Immature natural killer cell (primary cell): Measurements from ENCODE around the gene OR4D1. TPM values are rescaled to one million over a fixed set of nuclear protein-coding genes. Genes with fewer than 3 reads are reported as not detected.
"Not testable (repeated sequence)": the region's sequence is repeated elsewhere in the genome, so short reads cannot be mapped to it uniquely, and the experiment has no call there.

Source experiments
- DNase-seq, 3 donors: peaks; one replicate each; pipeline ENCODE4 v3.0.0; 2022; ENCODE audit warnings: mixed read lengths in 1 of 3
- H3K27ac Mint-ChIP-seq, 6 donors: one replicate each; pipeline ENCODE4 v1.8.0; 2020; ENCODE audit warnings: mixed read lengths in 6 of 6, mild to moderate bottlenecking in 5 of 6, inconsistent platforms in 4 of 6, moderate library complexity in 3 of 6
- H3K27me3 Mint-ChIP-seq, 3 donors: one replicate each; pipeline ENCODE4 v1.8.0; 2020 to 2021; ENCODE audit warnings: low read depth in 3 of 3, mild to moderate bottlenecking in 3 of 3, mixed read lengths in 3 of 3, moderate library complexity in 3 of 3, inconsistent platforms in 1 of 3
- H3K36me3 Mint-ChIP-seq, 3 donors: one replicate each; pipeline ENCODE4 v1.8.0; 2020; ENCODE audit warnings: mixed read lengths in 3 of 3, inconsistent platforms in 2 of 3, mild to moderate bottlenecking in 2 of 3
- H3K4me1 Mint-ChIP-seq, 2 donors: one replicate each; pipeline ENCODE4 v1.8.0; 2020; ENCODE audit warnings: inconsistent platforms in 2 of 2, mild to moderate bottlenecking in 2 of 2, mixed read lengths in 2 of 2, moderate library complexity in 1 of 2
- H3K4me3 Mint-ChIP-seq, 5 donors: one replicate each; pipeline ENCODE4 v1.8.0; 2020; ENCODE audit warnings: mild to moderate bottlenecking in 5 of 5, mixed read lengths in 5 of 5, inconsistent platforms in 3 of 5, moderate library complexity in 3 of 5
- H3K9me3 Mint-ChIP-seq, 6 donors: one replicate each; pipeline ENCODE4 v1.8.0; 2020; ENCODE audit warnings: mild to moderate bottlenecking in 6 of 6, mixed read lengths in 6 of 6, inconsistent platforms in 4 of 6, moderate library complexity in 3 of 6
- polyA plus RNA-seq, 3 donors: library from polyadenylated mRNA; unstranded; fragments of 300-500 nt; fragmentation: Illumina TruSeq; gene quantifications; one replicate each; pipeline ENCODE4 v1.2.3, GENCODE V29; 2021

OR4D1 gene
- polyA plus RNA-seq, 3 donors from 2014 or later: 1.4 to 2.3 (median 1.4) TPM

DNA sequence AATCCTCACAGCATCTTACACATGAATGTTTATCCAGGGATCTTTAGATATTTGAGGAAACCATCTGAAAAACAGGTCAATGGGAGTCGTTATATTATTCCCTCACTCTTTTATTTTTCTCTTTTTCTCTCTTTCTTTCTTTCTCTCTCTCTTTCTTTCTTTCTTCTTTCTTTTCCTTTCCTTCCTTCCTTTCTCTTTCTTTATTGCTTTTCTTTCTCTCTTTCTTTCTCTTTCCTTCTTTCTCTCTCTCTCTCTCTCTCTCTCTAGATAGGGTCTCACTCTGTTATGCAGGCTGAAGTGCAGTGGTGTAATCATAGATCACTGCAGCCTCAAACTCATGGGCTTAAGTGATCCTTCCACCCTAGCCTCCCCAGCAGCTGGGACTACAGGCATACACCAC lies 20.3 kb upstream of the OR4D1 start:
- no peaks in the 10 kb centered on the region for H3K9me3 Mint-ChIP-seq
- DNase-seq: no peak
- peak overlapping the region in 1 of 6 donors; percentile 44 for H3K27ac Mint-ChIP-seq
- peaks cover 0 to 4% (median 2%) of the 10 kb centered on the region in 3 donors for H3K27me3 Mint-ChIP-seq
- peaks cover 0 to 3% (median 0%) of the 10 kb centered on the region in 3 donors for H3K36me3 Mint-ChIP-seq
- H3K4me3 Mint-ChIP-seq: no peak overlapping the region
- peaks cover 2 to 6% of the 10 kb centered on the region in 2 donors for H3K4me1 Mint-ChIP-seq

- H3K27me3 Mint-ChIP-seq, H3K4me1 Mint-ChIP-seq, DNase-seq, H3K27ac Mint-ChIP-seq, H3K36me3 Mint-ChIP-seq, H3K4me3 Mint-ChIP-seq: not testable (repeated sequence)
- H3K9me3 Mint-ChIP-seq: peaks cover 0 to 14% (median 0%) of the 10 kb centered on the region in 6 donors
Observed at GRCh38 chr17:58132697-58133096, 15.5 kb upstream of the OR4D1 start.

GRCh38 chr17:58136669-58137279 lies 11.4 kb upstream of the OR4D1 start:
- H3K27me3 Mint-ChIP-seq: peaks cover 4 to 10% (median 8%) of the 10 kb centered on the region in 3 donors
- H3K9me3 Mint-ChIP-seq: peaks cover 0 to 17% (median 0%) of the 10 kb centered on the region in 6 donors
- H3K4me1 Mint-ChIP-seq: peaks cover 0 to 1% of the 10 kb centered on the region in 2 donors

DNA sequence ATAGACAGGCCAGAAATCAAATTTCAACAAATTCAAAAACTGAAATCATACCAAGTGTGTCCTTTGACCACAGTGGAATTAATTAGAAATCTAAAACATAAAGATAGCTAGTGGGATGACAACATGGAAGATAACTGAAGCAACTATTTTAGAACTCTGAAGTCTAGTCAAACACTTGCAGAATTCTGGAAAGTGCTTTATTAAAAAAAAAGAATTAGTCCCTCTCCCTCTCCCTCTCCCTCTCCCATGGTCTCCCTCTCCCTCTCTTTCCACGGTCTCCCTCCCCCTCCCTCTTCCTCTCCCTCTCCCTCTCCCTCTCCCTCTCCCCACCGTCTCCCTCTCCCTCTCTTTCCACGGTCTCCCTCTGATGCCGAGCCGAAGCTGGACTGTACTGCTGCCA lies 6.7 kb upstream of the OR4D1 start:
- no peak overlapping the region for H3K27ac Mint-ChIP-seq
- no peak overlapping the region for H3K4me3 Mint-ChIP-seq
- DNase-seq: no peak
- peaks cover 9 to 30% (median 26%) of the 10 kb centered on the region in 6 donors for H3K9me3 Mint-ChIP-seq
- peaks cover 0 to 1% of the 10 kb centered on the region in 2 donors for H3K4me1 Mint-ChIP-seq
- H3K36me3 Mint-ChIP-seq: peaks cover 18 to 31% (median 27%) of the 10 kb centered on the region in 3 donors
- H3K27me3 Mint-ChIP-seq: peaks cover 3 to 11% (median 10%) of the 10 kb centered on the region in 3 donors

More at GRCh38 chr17:58136669-58137279, 11.4 kb upstream of the OR4D1 start:
- no peak for DNase-seq
- no peak overlapping the region for H3K27ac Mint-ChIP-seq
- no peak overlapping the region for H3K4me3 Mint-ChIP-seq
- H3K36me3 Mint-ChIP-seq: peaks cover 0 to 3% (median 0%) of the 10 kb centered on the region in 3 donors

- H3K9me3 Mint-ChIP-seq: peaks cover 9 to 36% (median 30%) of the 10 kb centered on the region in 6 donors
- not testable (repeated sequence) for H3K27me3 Mint-ChIP-seq, H3K4me3 Mint-ChIP-seq, H3K4me1 Mint-ChIP-seq, H3K27ac Mint-ChIP-seq, DNase-seq
- H3K36me3 Mint-ChIP-seq: peaks cover 26 to 42% (median 34%) of the 10 kb centered on the region in 3 donors
Observed at GRCh38 chr17:58143335-58143734, 4.8 kb upstream of the OR4D1 start.

- H3K36me3 Mint-ChIP-seq: peaks cover 26 to 42% (median 34%) of the 10 kb centered on the region in 3 donors
- H3K4me1 Mint-ChIP-seq: peaks cover 0 to under 1% of the 10 kb centered on the region in 2 donors
- no peak overlapping the region for H3K4me3 Mint-ChIP-seq
- peaks cover 2 to 6% (median 4%) of the 10 kb centered on the region in 3 donors for H3K27me3 Mint-ChIP-seq
- peaks cover 9 to 36% (median 30%) of the 10 kb centered on the region in 6 donors for H3K9me3 Mint-ChIP-seq
- DNase-seq: no peak
- no peak overlapping the region for H3K27ac Mint-ChIP-seq
Observed at GRCh38 chr17:58144801-58145200, 3.4 kb upstream of the OR4D1 start.

DNA sequence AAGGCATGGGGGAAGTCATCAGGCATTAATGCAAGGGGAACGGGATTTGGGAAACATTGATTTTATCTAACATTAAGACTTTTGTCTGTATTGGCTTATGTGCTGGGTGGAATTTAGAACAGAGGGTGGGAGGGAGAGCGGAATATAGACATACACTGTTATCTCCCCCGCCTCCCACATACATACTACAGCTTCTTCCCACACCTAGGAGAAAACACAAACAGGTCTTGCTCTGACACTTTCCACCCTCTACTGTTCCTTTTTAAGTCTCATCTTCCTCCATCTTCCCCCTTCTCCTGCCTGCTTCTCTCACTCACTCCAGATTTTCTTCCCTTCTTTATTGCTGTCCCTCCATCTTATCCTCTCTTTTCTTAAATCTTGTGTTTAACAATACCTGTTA lies 425 bp downstream of the OR4D1 start:
- no peak for DNase-seq
- Mint-ChIP-seq H3K4me1 (peaks cover 25 to 30% of the 10 kb centered on the region in 2 donors), H3K4me3 (no peak overlapping the region), H3K9me3 (peaks cover 7 to 36% (median 30%) of the 10 kb centered on the region in 6 donors), H3K27me3 (peaks cover 3 to 9% (median 8%) of the 10 kb centered on the region in 3 donors), H3K36me3 (peaks cover 26 to 38% (median 34%) of the 10 kb centered on the region in 3 donors), H3K27ac (peak overlapping the region in 1 of 6 donors; percentile 57)

GRCh38 chr17:58150394-58150793 lies 2.2 kb downstream of the OR4D1 start:
- Mint-ChIP-seq H3K27ac (peak overlapping the region in 2 of 6 donors; percentile 22 to 38), H3K36me3 (peaks cover 17 to 25% (median 19%) of the 10 kb centered on the region in 3 donors), H3K4me1 (peaks cover 43 to 48% of the 10 kb centered on the region in 2 donors), H3K27me3 (peaks cover 3 to 8% (median 6%) of the 10 kb centered on the region in 3 donors), H3K9me3 (peaks cover 5 to 19% (median 15%) of the 10 kb centered on the region in 6 donors), H3K4me3 (no peak overlapping the region)
- no peak for DNase-seq

DNA sequence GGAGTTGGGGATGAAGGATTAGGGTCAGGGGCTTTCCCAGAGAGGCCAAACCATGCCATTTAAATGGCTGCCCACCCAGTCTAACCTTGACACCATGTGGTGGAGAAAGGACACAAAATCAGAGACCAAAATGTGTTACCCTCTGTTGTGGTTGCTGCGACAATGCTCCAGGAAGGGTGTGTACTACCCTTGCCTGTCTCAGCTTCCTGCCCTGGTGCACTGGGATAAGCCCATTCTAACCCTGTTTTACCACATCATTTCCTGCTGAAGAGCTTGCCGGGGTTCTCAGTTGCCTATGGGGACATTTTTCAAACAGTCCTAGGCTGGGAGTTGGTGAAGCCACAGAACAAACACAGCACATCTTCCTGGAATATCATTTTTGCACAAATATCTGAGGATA lies 4.9 kb downstream of the OR4D1 start:
- H3K27ac Mint-ChIP-seq: peak overlapping the region; percentile 83 to 96 (median 90)
- DNase-seq: peak; percentile 74 to 80 (median 75)
- H3K27me3 Mint-ChIP-seq: peaks cover 6 to 12% (median 8%) of the 10 kb centered on the region in 3 donors
- H3K4me1 Mint-ChIP-seq: peaks cover 66 to 75% of the 10 kb centered on the region in 2 donors
- peak overlapping the region; percentile 64 to 80 (median 77) for H3K4me3 Mint-ChIP-seq
- H3K36me3 Mint-ChIP-seq: peaks cover 0 to 5% (median 0%) of the 10 kb centered on the region in 3 donors
- peaks cover 0 to 5% (median 0%) of the 10 kb centered on the region in 6 donors for H3K9me3 Mint-ChIP-seq

GRCh38 chr17:58153671-58154070 lies 5.5 kb downstream of the OR4D1 start:
- peaks cover 0 to 5% (median 0%) of the 10 kb centered on the region in 3 donors for H3K36me3 Mint-ChIP-seq
- H3K4me3 Mint-ChIP-seq: peak overlapping the region; percentile 64 to 80 (median 77)
- no peak for DNase-seq
- H3K27ac Mint-ChIP-seq: peak overlapping the region; percentile 83 to 96 (median 90)
- H3K9me3 Mint-ChIP-seq: peaks cover 0 to 5% (median 0%) of the 10 kb centered on the region in 6 donors
- peaks cover 69 to 81% of the 10 kb centered on the region in 2 donors for H3K4me1 Mint-ChIP-seq
- H3K27me3 Mint-ChIP-seq: peaks cover 6 to 12% (median 6%) of the 10 kb centered on the region in 3 donors

DNA sequence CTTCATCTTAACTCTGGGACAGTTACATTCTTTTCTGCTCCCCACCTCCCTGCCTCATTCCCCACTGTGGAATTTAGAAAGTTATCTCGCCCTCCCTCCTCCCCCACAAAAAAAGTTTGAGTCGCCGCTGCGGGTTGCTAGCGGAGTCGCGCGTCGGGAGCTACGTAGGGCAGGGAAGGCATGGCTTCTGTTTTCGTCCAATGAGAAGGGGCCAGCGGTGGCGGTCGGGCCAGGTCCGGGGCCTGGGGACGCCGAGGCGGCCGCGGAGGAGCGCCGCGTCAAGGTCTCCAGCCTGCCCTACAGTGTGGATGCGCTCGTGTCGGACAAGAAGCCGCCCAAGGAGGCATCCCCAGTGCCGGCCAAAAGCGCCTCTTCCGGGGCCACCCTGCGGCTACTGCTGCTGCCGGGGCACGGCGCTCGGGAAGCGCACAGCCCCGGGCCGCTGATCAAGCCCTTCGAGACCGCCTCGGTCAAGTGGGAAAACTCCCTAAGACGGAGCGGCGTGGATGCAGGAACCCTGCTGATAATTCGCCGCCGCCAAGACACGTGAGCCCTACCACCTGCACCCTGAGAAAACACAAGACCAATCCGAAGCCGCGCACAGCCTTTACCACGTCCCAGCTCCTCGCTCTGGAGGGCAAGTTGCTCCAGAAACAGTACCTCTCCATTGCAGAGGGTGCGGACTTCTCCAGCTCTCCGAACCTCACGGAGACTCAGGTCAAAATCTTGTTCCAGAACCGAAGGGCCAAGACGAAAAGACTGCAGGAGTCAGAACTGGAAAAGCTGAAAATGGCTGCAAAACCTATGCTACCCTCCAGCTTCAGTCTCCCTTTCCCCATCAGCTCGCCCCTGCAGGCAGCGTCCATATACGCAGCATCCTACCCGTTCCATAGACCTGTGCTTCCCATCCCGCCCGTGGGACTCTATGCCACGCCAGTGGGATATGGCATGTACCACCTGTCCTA lies 8.9 kb downstream of the OR4D1 start:
- peak; percentile 72 to 75 (median 74) for DNase-seq
- peak overlapping the region; percentile 91 to 96 (median 93) for H3K4me3 Mint-ChIP-seq
- H3K36me3 Mint-ChIP-seq: peaks cover 0 to 8% (median 5%) of the 10 kb centered on the region in 3 donors
- H3K27me3 Mint-ChIP-seq: peaks cover 4 to 12% (median 5%) of the 10 kb centered on the region in 3 donors
- H3K9me3 Mint-ChIP-seq: peaks cover 0 to 10% (median 0%) of the 10 kb centered on the region in 6 donors
- peak overlapping the region; percentile 87 to 97 (median 95) for H3K27ac Mint-ChIP-seq
- H3K4me1 Mint-ChIP-seq: peaks cover 60 to 82% of the 10 kb centered on the region in 2 donors

DNA sequence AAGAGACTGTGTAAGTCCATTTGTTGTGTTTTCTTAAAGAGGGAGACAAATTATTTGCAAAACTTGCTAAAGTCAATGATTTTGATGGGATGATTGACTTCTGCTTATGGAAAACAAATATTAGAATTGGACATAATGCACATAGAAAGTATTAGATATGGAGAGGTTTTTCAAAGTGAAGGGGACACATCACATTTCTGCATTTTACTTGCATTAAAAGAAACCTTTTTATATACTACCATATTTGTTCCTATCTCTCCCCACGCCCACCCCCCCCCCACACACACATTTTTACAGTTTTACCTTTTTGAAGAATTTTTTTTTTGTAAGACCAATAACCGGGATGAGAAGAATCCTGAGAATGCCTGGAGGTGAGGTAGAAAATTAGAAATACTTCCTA lies 10.0 kb downstream of the OR4D1 start:
- H3K4me3 Mint-ChIP-seq: peak overlapping the region in 2 of 5 donors; percentile 38 to 46
- H3K9me3 Mint-ChIP-seq: peaks cover 0 to 8% (median 0%) of the 10 kb centered on the region in 6 donors
- H3K36me3 Mint-ChIP-seq: peaks cover 0 to 8% (median 5%) of the 10 kb centered on the region in 3 donors
- H3K27ac Mint-ChIP-seq: peak overlapping the region in 1 of 6 donors; percentile 87
- no peak for DNase-seq
- H3K27me3 Mint-ChIP-seq: peaks cover 4 to 10% (median 4%) of the 10 kb centered on the region in 3 donors
- peaks cover 50 to 72% of the 10 kb centered on the region in 2 donors for H3K4me1 Mint-ChIP-seq

- peaks cover 2 to 12% (median 4%) of the 10 kb centered on the region in 3 donors for H3K27me3 Mint-ChIP-seq
- no peak for DNase-seq
- no peak overlapping the region for H3K4me3 Mint-ChIP-seq
- H3K4me1 Mint-ChIP-seq: peaks cover 17 to 38% of the 10 kb centered on the region in 2 donors
- H3K36me3 Mint-ChIP-seq: peaks cover 0 to 9% (median 3%) of the 10 kb centered on the region in 3 donors
- no peak overlapping the region for H3K27ac Mint-ChIP-seq
- H3K9me3 Mint-ChIP-seq: peaks cover 0 to 5% (median 0%) of the 10 kb centered on the region in 6 donors
Observed at GRCh38 chr17:58161566-58161965, 13.4 kb downstream of the OR4D1 start.
